Transverse colon (tissue), 4 donors: Measurements from ENCODE around the gene AGT.

Source experiments
- CTCF ChIP-seq, 5 experiments: fragments of 200-600 bp in 3 of 5; fragments of 450-650 bp in 2 of 5; sonication (generic) in 3 of 5; IDR thresholded peaks; 1 replicate in 2 of 5; 2 replicates in 3 of 5; pipeline ENCODE4 v1.5.1; 2016 to 2017; ENCODE audit warnings: antibody characterized with exemption in 5 of 5, inconsistent platforms in 3 of 5, mild to moderate bottlenecking in 2 of 5, moderate library complexity in 1 of 5
- EP300 ChIP-seq: sonication (generic); formaldehyde crosslinking; IDR thresholded peaks from one replicate; pipeline ENCODE4 v1.6.1; 2017; ENCODE audit warnings: antibody characterized with exemption, low read depth
- POLR2A ChIP-seq: fragments of 450-650 bp; IDR thresholded peaks from one replicate; pipeline ENCODE4 v1.6.1; 2016; ENCODE audit warnings: antibody characterized with exemption, mild to moderate bottlenecking, moderate library complexity
- POLR2AphosphoS5 ChIP-seq, 3 donors: sonication (generic); formaldehyde crosslinking; IDR thresholded peaks; one replicate each; pipeline ENCODE4 v1.6.1; 2016; ENCODE audit warnings: antibody characterized with exemption in 3 of 3

- TF ChIP-seq EP300 (no peak), POLR2A (no peak), CTCF (IDR thresholded peaks at IDR 0.05) (no peak), POLR2AphosphoS5 (IDR thresholded peaks at IDR 0.05) (no peak)
Observed at GRCh38 chr1:230704830-230705229, 9.1 kb downstream of the AGT start.
